ENCODE measurements around the gene GRM7.

The GRM7 gene

DNA sequence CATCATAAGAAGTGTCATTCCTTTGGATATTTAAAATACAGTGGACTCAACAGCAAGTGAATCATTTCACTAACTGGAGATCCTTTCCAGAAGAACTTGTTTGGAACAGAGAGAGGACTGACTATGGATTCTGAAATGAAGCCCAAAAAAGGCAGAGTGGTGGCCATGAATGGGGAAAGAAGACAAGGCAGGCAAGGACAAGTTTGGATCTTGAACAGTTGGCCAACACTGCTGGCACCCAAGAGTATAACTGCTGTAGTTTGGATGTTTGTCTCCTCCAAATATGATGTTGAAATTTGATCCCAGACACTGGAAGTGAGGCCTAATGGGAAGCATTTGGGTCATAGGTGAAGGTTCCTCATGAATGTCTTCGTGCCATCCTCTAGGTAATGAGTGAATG lies 686.9 kb downstream of the GRM7 start:
- FAIRE-seq (no peak), DNase-seq (ENCODE audit: insufficient read length, low spot score) (no peak)

DNA sequence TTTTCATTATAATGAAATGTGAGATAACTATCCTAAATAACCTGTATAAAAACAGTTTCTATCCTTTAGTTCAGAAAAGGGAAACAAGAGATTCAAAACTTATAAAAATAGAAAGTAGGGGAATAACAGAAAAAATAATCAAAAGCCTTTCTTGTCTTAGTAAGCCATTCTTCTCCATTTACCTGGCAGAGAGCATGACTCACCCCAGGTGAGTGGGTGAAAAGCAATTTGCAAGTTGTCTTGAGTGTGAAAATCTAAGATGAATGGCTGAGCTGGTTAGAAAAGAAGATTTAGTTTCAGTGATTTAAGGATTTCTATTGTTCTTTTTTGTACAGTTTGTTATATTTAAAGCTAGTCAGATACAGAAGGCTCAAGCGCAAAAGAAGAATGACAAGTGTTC lies 702.0 kb downstream of the GRM7 start:
- no peak for DNase-seq (ENCODE audit: insufficient read length, low spot score)
- no peak for FAIRE-seq

DNA sequence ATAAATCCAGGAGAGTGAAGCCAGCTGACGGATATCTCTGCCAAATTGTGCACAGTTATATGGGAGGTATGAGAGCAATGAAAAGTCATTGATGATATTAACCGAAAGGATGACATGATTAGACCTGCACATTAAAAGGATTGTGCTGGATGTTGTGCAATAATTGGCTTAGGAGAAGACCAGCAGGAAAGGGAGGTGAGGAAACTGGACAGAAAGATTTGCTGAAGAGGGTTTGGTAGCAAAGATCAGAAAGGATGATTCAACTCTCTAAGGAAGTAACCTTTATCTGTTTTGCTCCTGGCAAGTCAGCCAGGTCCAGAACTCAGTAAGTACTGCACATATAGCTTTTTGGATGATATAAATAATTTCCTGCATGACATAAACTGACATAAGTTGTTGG lies 704.7 kb downstream of the GRM7 start:
- DNase-seq (ENCODE audit: insufficient read length, low spot score) (no peak), FAIRE-seq (no peak)

DNA sequence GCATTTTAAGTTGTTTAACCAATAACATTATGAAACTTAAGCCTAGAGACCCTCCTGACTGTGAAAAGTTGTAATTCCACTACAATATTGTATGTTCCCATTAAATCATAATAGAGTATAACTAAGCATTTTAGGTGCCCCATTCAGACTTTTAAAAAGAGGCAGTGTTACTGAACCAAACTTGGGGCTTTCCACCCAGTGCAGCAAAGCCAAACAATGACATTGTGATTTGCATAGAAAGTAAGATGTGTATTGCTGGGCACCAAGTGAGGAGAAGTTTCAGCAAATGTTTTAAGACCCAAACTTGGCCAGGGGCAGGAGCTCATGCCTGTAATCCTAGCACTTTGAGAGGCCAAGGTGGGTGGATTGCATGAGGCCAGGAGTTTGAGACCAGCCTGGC lies 706.2 kb downstream of the GRM7 start:
- FAIRE-seq (no peak), DNase-seq (ENCODE audit: insufficient read length, low spot score) (no peak)

DNA sequence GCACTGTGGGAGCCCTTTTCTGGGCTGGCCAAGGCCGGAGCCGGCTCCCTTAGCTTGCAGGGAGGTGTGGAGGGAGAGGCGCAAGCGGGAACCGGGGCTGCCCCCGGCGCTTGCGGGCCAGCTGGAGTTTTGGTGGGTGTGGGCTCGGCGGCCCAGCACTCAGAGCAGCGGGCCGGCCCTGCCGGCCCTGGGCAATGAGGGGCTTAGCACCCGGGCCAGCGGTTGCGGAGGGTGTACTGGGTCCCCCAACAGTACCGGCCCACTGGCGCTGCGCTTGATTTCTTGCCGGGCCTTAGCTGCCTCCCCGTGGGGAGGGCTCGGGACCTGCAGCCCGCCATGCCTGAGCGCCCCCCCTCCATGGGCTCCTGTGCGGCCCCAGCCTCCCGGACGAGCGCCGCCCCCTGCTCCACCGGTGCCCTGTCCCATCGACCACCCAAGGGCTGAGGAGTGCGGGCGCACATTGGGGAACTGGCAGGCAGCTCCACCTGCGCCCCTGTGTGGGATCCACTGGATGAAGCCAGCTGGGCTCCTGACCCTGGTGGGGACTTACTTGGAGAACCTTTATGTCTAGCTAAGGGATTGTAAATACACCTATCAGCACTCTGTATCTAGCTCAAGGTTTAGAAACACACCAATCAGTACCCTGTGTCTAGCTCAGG lies 707.7 kb downstream of the GRM7 start:
- DNase-seq (ENCODE audit: insufficient read length, low spot score) (no peak), FAIRE-seq (no peak)

DNA sequence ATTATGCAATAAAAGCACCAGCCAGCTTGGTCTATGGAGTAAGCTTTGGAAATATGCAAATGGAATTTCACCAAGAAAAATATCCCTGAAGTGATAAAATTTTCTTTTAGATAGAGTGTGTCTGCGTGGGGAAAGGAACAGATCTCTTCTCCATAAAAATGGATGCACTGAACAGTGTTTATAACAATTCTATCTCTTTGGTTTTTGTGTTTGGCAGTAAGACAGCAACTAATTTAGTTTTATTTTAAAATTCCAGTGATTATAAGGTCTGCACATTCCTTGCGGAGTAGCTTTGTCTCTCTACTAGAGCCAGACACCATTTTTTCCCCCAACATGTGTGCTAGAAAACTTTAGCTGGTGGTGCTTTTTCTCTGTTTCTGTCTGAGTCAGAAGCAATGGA lies 712.4 kb downstream of the GRM7 start:
- no peak for FAIRE-seq
- DNase-seq (ENCODE audit: insufficient read length, low spot score): no peak

DNA sequence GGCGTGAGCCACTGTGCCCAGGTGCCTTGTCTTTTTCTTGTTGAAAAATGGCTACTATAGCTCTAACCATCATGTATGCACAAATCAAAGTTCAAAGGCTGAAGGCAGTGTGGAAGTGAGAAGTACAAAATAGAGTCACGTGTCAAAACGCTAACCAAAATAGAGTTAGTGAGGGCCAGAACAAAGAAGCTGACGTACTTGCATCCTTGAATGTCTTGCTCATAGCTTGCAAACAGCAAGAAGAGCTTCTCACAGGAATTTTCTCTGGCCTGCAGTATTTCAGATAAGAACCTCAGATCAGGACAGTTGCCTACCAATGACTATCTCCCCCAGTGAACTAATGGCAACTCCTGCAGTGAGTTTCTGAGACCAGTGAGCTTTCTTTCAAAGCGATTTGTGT lies 713.5 kb downstream of the GRM7 start:
- FAIRE-seq (no peak), DNase-seq (ENCODE audit: insufficient read length, low spot score) (no peak)

DNA sequence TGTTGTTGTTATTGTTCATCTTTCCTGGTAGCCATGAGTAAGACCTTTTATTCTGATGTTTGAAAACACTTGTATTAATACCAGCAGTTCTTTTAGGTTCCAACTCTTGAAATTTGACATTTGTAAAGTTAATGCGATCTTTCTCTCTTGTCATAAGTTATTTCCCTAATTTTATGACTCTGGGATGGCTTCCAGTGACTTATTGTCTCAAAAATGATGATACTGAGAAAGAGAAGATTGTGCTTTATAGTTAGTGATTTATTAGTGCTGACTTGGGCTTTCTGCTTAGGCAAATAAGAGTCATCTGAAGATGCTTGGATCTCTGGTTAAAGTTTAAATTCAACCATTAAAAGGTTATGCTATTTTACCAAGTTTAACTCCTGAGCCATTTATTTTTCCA lies 715.2 kb downstream of the GRM7 start:
- DNase-seq (ENCODE audit: insufficient read length, low spot score) (no peak), FAIRE-seq (no peak)

DNA sequence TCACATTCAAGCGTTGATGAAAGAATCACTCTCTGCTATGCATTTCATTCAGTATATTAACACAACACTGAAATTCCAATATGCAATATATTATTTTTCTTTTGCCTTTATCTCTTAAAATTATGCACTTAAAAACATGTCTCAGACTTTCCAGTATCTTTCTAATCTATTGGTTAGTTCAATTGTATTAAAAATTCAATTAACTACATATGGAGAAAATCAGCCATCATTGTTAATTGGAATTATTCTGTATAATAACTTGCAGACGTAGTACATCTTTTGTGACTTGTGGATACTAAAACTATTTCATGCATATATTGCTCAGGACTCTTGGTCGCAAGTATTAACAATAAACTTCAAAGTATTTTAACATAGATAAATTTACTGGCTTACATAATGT lies 715.6 kb downstream of the GRM7 start:
- DNase-seq (ENCODE audit: insufficient read length, low spot score) (no peak), FAIRE-seq (no peak)

DNA sequence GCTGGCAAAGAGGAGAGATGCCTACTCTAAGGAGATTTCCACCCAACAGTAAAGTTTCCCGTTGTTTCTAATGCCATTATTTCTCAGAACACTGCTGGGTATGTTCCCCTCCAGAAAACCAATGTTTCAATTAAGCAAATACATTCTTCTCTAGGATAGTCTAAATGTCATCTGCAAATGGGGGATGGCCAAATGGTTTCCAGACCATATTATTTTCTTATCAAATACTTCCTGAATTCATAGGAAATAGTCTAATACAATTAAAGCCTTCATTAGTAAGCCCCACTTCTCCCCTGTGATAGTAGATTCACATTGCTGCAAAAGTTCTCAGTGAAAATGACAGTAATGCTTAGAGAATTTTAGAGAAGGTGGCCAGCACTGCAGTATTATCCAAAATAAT lies 716.6 kb downstream of the GRM7 start:
- FAIRE-seq (no peak), DNase-seq (ENCODE audit: insufficient read length, low spot score) (no peak)

DNA sequence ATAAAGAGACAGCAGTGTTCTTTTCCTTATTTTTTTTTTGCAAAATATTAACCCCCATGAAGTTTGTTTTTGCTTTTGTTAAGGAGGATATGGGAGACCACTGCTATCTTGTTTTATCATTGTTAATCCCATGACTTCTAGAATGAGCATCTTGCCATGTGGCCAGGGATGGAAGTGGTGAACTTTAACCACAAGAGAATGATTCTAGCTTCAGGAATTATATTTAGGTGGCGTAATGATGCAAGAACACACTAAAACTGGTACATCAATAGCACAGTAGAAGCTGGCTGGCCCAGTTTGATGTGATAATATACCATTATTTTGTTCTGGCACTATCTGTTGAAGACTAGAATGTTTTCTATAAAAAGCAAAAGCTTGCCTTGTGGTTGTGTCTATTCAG lies 720.9 kb downstream of the GRM7 start:
- no peak for FAIRE-seq

DNA sequence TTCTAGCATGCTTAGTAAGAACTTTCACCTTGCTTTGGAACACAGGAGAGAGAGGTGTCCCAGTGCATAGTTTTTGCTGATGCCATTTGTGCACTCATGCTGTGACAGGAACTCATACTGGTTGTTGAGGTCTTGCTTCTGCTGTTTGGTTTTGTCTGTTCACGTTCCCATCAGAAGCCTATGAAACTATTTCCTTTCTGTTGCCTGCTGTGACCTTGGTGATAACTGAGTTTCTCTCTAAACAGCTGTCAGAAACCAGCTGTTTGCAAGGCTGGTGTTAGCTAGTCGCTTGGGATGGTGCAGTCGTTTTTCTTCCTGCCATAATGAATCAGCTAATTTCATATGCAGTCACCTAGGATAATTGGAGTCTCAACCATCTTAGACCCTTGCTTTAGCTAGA lies 724.1 kb downstream of the GRM7 start:
- no peak for DNase-seq (ENCODE audit: insufficient read length, low spot score)
- no peak for FAIRE-seq

More for the DNA sequence above, 720.9 kb downstream of the GRM7 start:
- DNase-seq (ENCODE audit: insufficient read length, low spot score): no peak

DNA sequence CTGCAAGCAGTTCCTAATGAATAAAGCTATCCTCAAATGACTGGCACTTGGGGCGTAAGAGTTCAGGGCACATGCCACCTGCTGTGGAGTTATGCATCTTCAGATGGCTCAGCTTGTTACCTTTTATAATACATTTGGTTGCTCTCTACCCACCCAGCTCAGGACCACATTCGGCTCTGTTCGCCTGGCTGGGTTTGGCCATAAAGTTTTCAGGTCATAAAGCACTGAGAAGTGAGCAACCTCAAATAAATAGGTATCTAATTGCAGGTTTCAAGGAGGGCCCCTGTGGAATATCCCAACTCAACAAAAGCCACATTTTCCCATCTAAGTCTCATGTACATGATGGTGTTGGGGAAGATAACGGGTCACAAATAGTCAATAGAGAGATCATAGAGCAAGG lies 727.3 kb downstream of the GRM7 start:
- FAIRE-seq (no peak), DNase-seq (ENCODE audit: insufficient read length, low spot score) (no peak)

DNA sequence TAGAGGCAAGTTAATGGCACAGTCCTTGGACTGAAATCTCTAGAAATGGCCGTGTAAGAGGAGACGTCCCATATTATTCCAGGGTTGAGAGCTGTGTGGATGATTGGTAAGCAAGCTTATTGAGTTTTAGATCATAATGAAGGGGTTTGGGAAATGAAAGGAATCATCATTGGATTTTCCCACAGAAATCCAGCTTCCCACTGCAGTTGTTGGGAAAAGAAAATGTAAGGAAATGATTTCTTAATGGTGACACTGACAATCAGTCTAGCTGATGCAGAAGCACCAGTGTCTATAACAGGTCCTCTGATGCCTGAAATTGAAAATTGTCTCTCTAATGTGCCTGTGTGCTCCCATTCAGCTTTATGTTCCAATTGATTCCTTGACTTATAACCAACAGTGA lies 728.6 kb downstream of the GRM7 start:
- no peak for DNase-seq (ENCODE audit: insufficient read length, low spot score)
- no peak for FAIRE-seq

DNA sequence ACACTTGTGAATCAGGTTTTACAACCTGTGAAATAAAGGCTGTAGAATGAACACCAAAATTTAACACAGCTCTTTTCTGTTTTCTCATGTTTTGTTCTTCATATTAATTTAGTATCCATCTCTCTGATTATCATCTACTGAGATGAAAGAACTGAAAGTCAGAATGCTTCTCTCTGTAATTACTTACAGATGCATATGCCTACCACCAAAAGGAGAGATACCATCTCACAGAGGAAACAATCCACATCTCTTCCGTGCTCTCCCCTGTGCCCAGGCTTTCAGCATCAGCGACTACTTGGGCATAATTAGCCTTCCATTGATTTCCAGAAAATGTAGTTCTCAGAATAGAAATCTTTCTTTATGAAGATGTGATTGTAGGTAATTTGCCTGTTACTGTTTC lies 741.4 kb downstream of the GRM7 start:
- DNase-seq (ENCODE audit: insufficient read length, low spot score) (no peak), FAIRE-seq (no peak)

DNA sequence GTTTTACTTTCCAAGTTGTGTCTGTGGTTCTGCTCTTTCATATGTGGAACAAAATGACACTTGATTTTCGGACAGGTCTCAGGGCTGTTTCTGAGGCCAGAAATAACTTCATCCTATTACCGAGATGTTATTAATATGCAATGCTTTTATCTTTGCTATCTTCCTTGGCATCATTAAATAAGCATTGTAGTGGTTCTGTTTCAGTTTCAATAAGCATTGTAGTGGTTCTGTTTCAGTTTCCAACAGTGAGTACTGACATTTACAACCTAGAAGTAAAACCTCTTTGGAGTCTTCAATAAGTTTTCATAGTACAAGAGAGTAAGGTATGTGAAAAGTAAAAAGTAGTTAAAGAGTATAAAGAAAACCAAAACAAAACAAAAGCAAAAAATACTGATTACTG lies 746.2 kb downstream of the GRM7 start:
- FAIRE-seq (no peak), DNase-seq (ENCODE audit: insufficient read length, low spot score) (no peak)

DNA sequence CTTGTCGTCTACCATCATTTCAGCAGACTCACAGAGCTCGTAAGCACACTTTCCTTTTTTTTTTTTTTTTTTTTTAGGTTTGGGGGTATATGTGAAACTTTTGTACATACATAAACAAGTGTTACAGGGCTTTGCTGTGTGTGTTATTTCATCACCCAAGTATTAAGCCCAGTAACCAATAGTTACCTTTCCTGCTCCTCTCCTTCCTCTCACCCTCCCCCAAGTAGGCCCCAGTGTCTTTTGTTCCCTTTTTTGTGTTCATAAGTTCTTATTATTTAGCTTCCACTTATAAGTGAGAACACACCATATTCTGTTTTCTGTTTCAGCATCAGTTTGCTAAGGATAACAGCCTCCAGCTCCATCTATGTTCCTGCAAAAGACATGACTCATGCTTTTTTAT lies 746.8 kb downstream of the GRM7 start:
- no peak for FAIRE-seq
- DNase-seq (ENCODE audit: insufficient read length, low spot score): no peak

DNA sequence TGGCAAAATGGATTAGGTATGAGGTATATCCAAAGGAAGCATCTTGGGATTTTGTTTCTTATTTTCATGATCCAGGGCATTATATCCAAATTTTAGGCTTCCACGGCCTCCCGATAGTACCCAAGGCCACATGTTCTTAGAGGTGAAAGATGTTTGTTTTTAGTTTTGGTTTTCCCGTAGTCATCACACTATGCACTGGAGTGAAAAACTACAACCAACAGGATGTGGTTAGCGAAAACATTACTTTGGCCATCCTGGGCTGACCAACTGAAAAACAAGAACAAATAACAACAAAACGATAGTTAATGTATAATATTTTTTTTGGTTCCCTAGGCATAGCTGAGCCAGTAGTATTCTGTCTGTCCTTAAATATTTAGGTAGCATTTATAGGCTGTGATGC lies 749.7 kb downstream of the GRM7 start:
- DNase-seq (ENCODE audit: insufficient read length, low spot score): no peak
- no peak for FAIRE-seq

DNA sequence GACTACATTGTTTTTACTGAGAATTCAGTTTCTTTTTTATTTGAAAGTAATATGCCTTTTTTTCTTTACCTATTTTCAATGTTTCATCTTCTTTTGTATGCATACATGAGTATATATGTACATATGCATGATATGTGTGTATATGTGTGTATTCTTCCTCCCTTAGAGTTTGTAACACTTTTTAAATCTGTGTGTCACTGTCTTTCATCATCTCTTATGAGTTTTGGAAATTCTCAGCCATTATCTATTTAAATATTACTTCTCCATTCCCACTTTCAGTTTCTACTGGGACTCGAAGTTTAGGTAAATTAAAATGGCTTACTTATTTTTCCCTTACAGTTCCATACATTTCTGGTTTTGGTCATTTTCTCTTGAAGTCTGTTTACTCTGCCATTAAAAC lies 754.1 kb downstream of the GRM7 start:
- FAIRE-seq (no peak), DNase-seq (ENCODE audit: insufficient read length, low spot score) (no peak)

DNA sequence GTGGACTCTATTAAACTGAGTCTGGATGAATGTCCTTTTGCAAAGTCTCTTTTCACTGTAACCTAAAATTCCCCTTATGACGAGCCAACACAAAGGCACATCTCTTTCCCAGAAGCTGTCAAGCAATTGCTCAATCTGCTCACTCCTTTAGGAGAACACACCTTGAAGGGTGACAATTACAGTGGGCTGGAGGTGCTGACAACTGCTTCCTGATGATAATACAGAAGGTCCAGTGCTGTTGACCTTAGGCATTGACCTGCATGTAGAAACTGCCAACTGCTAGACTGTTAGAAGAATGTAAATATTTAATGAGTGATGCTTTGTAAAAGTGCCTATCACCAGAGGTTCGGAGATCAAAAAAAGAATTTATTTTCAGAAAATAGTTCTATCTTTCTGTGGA lies 757.7 kb downstream of the GRM7 start:
- FAIRE-seq: no peak

DNA sequence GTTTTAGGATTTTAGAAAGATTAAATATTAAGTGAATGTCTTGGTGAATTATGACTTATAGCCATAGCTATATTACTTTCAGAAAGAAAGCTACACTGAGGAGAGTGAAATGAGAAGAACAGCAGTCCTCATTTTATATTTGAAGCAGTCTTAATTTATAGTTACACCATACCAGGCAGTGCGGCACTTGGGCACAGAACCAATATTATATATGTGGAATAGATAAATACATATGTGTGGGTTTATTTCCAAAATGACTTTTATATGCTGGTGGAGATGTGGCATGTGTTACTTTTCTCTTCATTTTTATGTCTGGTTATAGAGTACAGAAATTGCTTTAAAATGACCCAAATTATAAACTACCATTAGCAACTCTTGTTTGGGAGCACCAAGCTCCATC lies 759.5 kb downstream of the GRM7 start:
- FAIRE-seq (no peak), DNase-seq (ENCODE audit: insufficient read length, low spot score) (no peak)

More for the DNA sequence above, 757.7 kb downstream of the GRM7 start:
- no peak for DNase-seq (ENCODE audit: insufficient read length, low spot score)

DNA sequence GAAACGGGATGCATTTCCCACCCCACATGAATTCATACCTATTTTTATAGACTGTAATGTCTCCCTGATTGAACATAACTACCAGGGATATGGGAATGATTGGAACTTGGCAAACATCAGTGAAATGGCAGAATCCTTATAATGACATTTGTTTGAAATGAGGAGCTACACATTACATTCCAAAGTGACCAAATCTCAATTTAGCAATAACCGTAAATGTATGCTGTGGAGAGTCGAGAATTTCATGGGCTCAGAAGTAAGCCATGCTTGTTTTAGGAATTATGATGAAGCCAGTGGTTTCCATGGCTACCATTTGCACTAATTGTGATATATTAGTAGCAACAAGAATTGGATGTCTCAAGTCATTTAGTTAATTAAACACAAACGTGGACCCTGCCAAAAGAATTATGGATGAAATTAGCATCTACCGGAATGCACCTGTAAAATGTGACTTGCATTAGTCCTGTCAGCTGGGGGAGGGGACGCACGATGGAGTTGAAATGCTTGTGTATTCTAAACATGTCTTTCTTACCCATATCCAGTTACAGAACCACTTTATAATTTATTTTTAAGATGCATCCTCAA lies 760.2 kb downstream of the GRM7 start:
- FAIRE-seq (no peak), DNase-seq (ENCODE audit: insufficient read length, low spot score) (no peak)

DNA sequence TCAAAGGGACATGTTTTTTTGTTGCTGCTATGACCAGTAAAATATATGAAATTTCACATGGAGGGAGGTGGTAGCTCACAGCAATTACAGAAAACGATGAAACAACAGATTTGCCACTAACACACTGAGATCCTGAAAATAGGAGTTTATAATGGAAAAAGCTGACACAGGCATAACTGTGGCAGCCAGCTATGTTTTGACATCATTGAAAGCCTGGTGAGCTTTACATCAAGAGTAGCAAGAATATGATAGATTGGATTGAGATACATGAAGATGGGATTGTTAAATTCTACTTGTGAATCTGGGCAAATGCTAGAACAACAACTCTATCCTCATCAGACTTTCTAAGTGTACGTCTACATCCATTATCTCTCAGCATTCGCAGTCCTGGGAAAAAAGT lies 760.7 kb downstream of the GRM7 start:
- FAIRE-seq: no peak

More for the DNA sequence above, 760.7 kb downstream of the GRM7 start:
- no peak for DNase-seq (ENCODE audit: insufficient read length, low spot score)
